Measurements from ENCODE around the gene ZNF839.
"Not testable (repeated sequence)": the region's sequence is repeated elsewhere in the genome, so short reads cannot be mapped to it uniquely, and the experiment has no call there.

ZNF839 gene

DNA sequence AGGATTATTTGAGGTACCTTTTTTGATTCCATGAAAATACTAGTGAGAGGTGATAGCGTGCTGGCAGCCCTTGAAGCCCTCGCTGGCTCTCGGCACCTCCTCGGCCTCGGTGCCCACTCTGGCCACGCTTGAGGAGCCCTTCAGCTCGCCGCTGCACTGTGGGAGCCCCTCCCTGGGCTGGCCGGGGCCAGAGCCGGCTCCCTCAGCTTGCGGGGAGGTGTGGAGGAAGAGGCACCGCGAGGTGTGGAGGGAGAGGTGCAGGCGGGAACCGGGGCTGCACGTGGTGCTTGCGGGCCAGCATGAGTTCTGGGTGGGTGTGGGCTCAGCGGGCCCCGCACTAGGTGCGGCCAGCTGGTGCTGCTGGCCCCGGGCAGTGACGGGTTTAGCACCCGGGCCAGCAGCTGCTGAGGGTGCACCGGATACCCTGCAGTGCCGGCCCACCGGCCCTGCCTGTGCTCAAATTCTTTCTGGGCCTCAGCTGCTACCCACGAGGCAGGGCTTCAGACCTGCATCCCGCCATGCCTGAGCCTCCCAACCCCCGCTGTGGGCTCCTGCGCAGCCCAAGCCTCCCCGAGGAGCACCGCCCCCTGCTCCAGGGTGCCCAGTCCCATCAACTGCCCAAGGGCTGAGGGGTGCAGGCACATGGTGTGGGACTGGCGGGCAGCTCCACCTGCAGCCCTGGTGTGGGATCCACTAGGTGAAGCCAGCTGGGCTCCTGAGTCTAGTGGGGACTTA lies 21.9 kb upstream of the ZNF839 start:
- Histone ChIP-seq H3K4me2 (ENCODE audit: low read depth, low read length, poor library complexity, severe bottlenecking) (no peak overlapping the region), H4K20me1 (ENCODE audit: insufficient read depth, low read length, poor library complexity, severe bottlenecking) (no peaks in the 10 kb centered on the region), H3K9me3 (ENCODE audit: insufficient read depth, low read depth, low read length) (no peaks in the 10 kb centered on the region), H3K36me3 (ENCODE audit: insufficient read depth, low read length) (no peaks in the 10 kb centered on the region), H3K79me2 (ENCODE audit: insufficient read depth, low read length) (no peaks in the 10 kb centered on the region), H3K9ac (ENCODE audit: low read depth, low read length, poor library complexity, severe bottlenecking) (no peak overlapping the region), H3K27me3 (ENCODE audit: insufficient read depth, low read length, poor library complexity, severe bottlenecking) (no peaks in the 10 kb centered on the region), H3F3A (ENCODE audit: low read depth) (no peaks in the 10 kb centered on the region), H2AFZ (ENCODE audit: low read length) (no peak overlapping the region), H3K9me2 (replicated peaks; ENCODE audit: low read depth, low read length) (no peaks in the 10 kb centered on the region), H3K4me1 (ENCODE audit: insufficient read depth, low read length, poor library complexity, severe bottlenecking) (no peaks in the 10 kb centered on the region), H3K4me3 (ENCODE audit: low read length, poor library complexity, severe bottlenecking) (no peak overlapping the region)
- TF ChIP-seq, protein P1, sequence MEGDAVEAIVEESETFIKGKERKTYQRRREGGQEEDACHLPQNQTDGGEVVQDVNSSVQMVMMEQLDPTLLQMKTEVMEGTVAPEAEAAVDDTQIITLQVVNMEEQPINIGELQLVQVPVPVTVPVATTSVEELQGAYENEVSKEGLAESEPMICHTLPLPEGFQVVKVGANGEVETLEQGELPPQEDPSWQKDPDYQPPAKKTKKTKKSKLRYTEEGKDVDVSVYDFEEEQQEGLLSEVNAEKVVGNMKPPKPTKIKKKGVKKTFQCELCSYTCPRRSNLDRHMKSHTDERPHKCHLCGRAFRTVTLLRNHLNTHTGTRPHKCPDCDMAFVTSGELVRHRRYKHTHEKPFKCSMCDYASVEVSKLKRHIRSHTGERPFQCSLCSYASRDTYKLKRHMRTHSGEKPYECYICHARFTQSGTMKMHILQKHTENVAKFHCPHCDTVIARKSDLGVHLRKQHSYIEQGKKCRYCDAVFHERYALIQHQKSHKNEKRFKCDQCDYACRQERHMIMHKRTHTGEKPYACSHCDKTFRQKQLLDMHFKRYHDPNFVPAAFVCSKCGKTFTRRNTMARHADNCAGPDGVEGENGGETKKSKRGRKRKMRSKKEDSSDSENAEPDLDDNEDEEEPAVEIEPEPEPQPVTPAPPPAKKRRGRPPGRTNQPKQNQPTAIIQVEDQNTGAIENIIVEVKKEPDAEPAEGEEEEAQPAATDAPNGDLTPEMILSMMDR (conservative IDR thresholded peaks at IDR 0.05; ENCODE audit: low read length), result no peak
- no peak for TF ChIP-seq EZH2phosphoT487 (IDR thresholded peaks at IDR 0.05; ENCODE audit: borderline replicate concordance)

DNA sequence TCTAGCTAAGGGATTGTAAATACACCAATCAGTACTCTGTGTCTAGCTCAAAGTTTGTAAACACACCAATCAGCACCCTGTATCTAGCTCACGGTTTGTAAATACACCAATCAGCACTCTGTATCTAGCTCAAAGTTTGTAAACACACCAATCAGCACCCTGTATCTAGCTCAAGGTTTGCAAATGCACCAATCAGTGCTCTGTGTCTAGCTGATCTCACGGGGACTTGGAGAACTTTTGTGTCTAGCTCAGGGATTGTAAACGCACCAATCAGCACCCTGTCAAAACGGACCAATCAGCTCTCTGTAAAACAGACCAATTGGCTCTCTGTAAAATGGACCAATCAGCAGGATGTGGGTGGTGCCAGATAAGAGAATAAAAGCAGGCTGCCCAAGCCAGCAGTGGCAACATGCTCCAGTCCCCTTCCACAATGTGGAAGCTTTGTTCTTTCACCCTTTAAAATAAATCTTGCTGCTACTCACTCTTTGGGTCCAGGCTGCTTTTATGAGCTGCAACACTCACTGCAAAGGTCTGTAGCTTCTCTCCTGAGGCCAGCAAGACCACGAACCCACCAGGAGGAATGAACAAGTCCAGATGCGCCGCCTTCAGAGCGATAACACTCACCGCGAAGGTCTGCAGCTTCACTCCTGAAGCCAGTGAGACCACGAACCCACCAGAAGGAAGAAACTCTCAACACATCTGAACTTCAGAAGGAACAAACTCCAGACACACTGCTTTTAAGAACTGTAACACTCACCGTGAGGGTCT lies 21.1 kb upstream of the ZNF839 start:
- H3K9me3 ChIP-seq (ENCODE audit: insufficient read depth, low read depth, low read length); H3K4me1 ChIP-seq (ENCODE audit: insufficient read depth, low read length, poor library complexity, severe bottlenecking); H3K9me2 ChIP-seq (replicated peaks; ENCODE audit: low read depth, low read length); H2AFZ ChIP-seq (ENCODE audit: low read length); H3K9ac ChIP-seq (ENCODE audit: low read depth, low read length, poor library complexity, severe bottlenecking); H3K79me2 ChIP-seq (ENCODE audit: insufficient read depth, low read length); H3K4me2 ChIP-seq (ENCODE audit: low read depth, low read length, poor library complexity, severe bottlenecking); H3F3A ChIP-seq (ENCODE audit: low read depth); H3K36me3 ChIP-seq (ENCODE audit: insufficient read depth, low read length); H4K20me1 ChIP-seq (ENCODE audit: insufficient read depth, low read length, poor library complexity, severe bottlenecking); H3K27me3 ChIP-seq (ENCODE audit: insufficient read depth, low read length, poor library complexity, severe bottlenecking); H3K4me3 ChIP-seq (ENCODE audit: low read length, poor library complexity, severe bottlenecking): not testable (repeated sequence)

DNA sequence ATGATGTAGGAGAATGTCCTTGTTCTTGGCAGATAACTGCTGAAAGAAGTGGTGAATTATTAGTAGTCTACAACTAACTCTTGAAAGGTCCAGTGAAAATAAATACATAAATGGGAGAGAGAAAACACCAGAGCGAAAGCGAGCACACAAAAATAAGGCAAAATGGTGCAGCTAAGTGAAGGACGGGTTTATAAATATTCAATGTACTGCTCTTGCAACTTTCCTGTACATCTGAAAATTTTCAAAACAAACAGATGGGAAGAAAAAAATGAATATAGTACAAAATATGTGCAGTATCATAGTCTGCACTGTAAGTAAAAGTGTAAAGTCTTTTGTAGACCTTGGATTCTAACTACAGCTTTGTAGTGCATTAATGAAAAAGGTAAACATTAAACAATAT lies 15.9 kb upstream of the ZNF839 start:
- no peak for TF ChIP-seq EZH2phosphoT487 (IDR thresholded peaks at IDR 0.05; ENCODE audit: borderline replicate concordance)
- TF ChIP-seq, protein P1 (conservative IDR thresholded peaks at IDR 0.05; ENCODE audit: low read length), result no peak
- Histone ChIP-seq H3K4me2 (ENCODE audit: low read depth, low read length, poor library complexity, severe bottlenecking) (no peak overlapping the region), H4K20me1 (ENCODE audit: insufficient read depth, low read length, poor library complexity, severe bottlenecking) (no peaks in the 10 kb centered on the region), H3K27me3 (ENCODE audit: insufficient read depth, low read length, poor library complexity, severe bottlenecking) (no peaks in the 10 kb centered on the region), H3K36me3 (ENCODE audit: insufficient read depth, low read length) (no peaks in the 10 kb centered on the region), H3F3A (ENCODE audit: low read depth) (no peaks in the 10 kb centered on the region), H3K4me3 (ENCODE audit: low read length, poor library complexity, severe bottlenecking) (no peak overlapping the region), H3K4me1 (ENCODE audit: insufficient read depth, low read length, poor library complexity, severe bottlenecking) (no peaks in the 10 kb centered on the region), H3K9me3 (ENCODE audit: insufficient read depth, low read depth, low read length) (no peaks in the 10 kb centered on the region), H3K79me2 (ENCODE audit: insufficient read depth, low read length) (no peaks in the 10 kb centered on the region), H3K9ac (ENCODE audit: low read depth, low read length, poor library complexity, severe bottlenecking) (no peak overlapping the region), H2AFZ (ENCODE audit: low read length) (peak overlapping the region; percentile 99; the same call in 1 of the 2 replicates), H3K9me2 (replicated peaks; ENCODE audit: low read depth, low read length) (no peaks in the 10 kb centered on the region)

Data from Loucy (cell line).